ENCODE results near the gene TSHZ3.

TSHZ3 gene

GRCh38 chr19:31350033-31350692 lies 927 bp upstream of the TSHZ3 start:
- no peak overlapping the region for H3K4me3 ChIP-seq (ENCODE audit: low read depth, low read length)
- no peak for TF ChIP-seq POLR2A (IDR thresholded peaks at IDR 0.05; ENCODE audit: extremely low read depth, insufficient read length)
- TF ChIP-seq, protein P1, sequence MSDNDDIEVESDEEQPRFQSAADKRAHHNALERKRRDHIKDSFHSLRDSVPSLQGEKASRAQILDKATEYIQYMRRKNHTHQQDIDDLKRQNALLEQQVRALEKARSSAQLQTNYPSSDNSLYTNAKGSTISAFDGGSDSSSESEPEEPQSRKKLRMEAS (IDR thresholded peaks at IDR 0.05; ENCODE audit: low read depth, low read length) = no peak
- no peak for TF ChIP-seq MYC (IDR thresholded peaks at IDR 0.05; ENCODE audit: low read depth, low read length)
- TF ChIP-seq, protein P2, sequence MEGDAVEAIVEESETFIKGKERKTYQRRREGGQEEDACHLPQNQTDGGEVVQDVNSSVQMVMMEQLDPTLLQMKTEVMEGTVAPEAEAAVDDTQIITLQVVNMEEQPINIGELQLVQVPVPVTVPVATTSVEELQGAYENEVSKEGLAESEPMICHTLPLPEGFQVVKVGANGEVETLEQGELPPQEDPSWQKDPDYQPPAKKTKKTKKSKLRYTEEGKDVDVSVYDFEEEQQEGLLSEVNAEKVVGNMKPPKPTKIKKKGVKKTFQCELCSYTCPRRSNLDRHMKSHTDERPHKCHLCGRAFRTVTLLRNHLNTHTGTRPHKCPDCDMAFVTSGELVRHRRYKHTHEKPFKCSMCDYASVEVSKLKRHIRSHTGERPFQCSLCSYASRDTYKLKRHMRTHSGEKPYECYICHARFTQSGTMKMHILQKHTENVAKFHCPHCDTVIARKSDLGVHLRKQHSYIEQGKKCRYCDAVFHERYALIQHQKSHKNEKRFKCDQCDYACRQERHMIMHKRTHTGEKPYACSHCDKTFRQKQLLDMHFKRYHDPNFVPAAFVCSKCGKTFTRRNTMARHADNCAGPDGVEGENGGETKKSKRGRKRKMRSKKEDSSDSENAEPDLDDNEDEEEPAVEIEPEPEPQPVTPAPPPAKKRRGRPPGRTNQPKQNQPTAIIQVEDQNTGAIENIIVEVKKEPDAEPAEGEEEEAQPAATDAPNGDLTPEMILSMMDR (IDR thresholded peaks at IDR 0.05; ENCODE audit: low read depth, low read length) = no peak
- no peak for DNase-seq (ENCODE audit: low read depth)

DNA sequence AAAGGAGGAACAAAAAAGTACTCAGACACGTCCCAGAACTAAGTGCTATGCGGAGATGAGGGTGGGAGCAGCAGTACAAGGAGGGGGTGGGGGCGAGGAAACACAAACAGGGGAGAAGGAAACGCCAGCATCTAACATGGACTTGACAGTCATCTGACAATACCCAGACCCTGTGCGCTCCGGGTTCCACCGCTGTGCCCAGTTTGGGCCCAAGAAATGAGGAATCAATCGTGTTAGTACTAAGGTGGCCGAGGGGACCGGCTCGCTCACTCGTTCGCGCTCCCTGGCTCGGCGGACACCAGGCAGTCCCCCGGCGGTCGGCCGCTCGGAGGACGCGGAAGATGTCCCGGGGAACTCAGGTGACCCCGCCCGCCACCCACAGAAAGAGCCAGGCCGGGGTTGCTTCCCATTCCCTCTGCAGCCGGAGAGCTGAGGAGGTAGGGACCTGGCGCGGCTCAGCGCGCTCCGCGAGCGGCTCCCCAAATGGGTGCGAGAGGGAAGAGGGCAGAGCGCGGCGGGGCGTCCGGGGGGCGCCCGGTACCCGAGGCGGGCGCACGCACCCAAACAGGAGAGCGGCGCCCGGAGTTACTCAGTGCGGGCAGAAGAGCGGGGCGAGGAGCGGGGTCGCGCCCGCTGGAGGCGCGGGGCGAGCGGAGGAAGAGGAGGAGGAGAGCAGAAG lies 616 bp downstream of the TSHZ3 start:
- DNase-seq (ENCODE audit: low read depth) = no peak
- TF ChIP-seq MYC (IDR thresholded peaks at IDR 0.05; ENCODE audit: low read depth, low read length) = no peak
- TF ChIP-seq, protein P1 (IDR thresholded peaks at IDR 0.05; ENCODE audit: low read depth, low read length) = no peak
- no peak for TF ChIP-seq POLR2A (IDR thresholded peaks at IDR 0.05; ENCODE audit: extremely low read depth, insufficient read length)
- TF ChIP-seq, protein P2 (IDR thresholded peaks at IDR 0.05; ENCODE audit: low read depth, low read length) = no peak
- no peak overlapping the region for H3K4me3 ChIP-seq (ENCODE audit: low read depth, low read length)

DNA sequence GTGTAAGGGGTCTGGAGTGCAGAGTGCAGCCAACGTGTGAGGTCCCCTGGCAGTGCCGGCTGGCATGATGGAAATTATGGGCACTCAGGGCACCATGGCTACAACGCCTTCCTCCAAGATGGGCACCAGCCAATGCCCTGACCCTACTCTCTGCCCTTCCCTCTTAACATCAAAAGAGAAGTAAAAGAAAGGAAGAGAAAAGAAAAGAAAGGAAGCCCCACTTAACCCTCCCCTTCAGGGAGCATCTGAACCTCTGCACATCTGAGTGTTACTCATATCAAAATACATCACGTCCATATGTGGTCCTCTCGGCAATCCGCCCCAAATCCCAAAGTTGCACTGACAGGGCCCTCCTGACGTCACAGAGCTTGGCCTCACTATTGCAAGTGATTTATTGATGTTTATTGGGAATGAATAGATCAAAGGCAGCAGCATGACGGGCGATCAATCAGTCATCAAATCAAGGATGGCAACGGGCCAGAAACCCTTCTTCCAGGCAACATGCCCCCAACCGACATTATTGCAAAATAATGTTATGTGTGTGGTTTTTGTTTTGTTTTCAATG lies 1.3 kb downstream of the TSHZ3 start:
- no peak overlapping the region for H3K4me3 ChIP-seq (ENCODE audit: low read depth, low read length)
- no peak for DNase-seq (ENCODE audit: low read depth)

DNA sequence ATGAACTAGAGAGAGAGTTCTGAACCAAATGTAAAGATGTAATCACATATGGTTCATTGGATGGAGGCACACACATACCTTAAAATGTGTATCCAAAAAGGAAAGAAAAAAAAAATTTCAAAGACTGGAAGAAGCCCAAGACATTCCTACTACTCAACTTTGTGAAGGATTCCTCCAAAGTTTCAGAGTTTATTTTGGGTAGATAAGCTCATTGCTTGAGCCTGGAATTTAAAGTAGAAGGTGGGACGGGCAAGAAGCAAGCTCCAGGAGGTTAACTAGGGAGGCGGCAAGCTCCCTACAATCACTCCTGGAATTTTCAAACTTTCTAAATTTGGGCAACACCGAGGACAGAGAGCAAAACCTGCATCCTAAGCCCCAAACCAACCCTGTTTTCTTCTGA lies 1.9 kb downstream of the TSHZ3 start:
- no peak for TF ChIP-seq POLR2A (IDR thresholded peaks at IDR 0.05; ENCODE audit: extremely low read depth, insufficient read length)
- TF ChIP-seq, protein P2 (IDR thresholded peaks at IDR 0.05; ENCODE audit: low read depth, low read length) = no peak
- TF ChIP-seq, protein P1 (IDR thresholded peaks at IDR 0.05; ENCODE audit: low read depth, low read length) = no peak
- TF ChIP-seq MYC (IDR thresholded peaks at IDR 0.05; ENCODE audit: low read depth, low read length) = no peak
- no peak overlapping the region for H3K4me3 ChIP-seq (ENCODE audit: low read depth, low read length)

More for the DNA sequence above, 1.3 kb downstream of the TSHZ3 start:
- TF ChIP-seq, protein P2 (IDR thresholded peaks at IDR 0.05; ENCODE audit: low read depth, low read length) = no peak
- TF ChIP-seq, protein P1 (IDR thresholded peaks at IDR 0.05; ENCODE audit: low read depth, low read length) = no peak

DNA sequence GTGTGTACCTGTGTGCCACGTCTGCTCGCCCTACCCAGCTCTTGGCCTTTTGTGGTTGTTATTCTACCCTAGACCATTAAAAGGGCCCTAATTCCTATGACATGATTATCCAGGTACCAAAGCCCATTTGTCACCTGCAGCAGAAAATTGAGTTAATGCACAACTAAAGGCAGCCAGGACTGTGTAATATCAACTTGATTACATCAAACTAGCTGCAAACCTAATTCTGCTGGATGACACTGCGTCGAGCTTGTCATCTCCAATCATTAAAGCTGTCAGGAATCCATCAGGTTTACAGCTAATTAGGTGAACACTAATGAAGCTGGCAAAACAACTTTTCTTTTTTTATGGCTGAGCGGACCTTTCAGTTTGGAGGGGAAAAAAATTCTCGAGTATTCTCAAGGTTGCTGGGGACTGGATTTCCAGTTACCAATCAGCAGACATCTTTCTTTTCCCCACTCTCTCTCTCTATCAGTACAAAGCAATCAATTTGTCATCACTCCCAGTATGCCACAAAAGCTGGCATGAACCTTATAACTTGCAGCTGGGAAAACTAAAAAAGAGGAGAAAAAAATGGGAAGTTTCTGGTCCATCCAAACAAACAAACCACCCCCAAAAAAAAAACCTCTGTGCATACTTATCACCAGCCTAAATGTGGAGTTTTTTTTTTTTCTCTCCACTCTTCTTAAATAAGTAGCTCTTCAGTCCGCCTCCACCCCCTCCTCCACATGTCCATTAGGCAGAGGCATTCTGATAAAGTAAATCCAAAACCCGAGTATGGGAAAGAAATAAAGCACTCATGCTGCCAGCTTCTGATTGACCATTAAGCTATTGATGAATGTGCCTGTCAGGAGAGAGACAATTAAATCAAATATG lies 2.8 kb downstream of the TSHZ3 start:
- TF ChIP-seq, protein P2 (IDR thresholded peaks at IDR 0.05; ENCODE audit: low read depth, low read length) = no peak
- TF ChIP-seq POLR2A (IDR thresholded peaks at IDR 0.05; ENCODE audit: extremely low read depth, insufficient read length) = no peak
- TF ChIP-seq MYC (IDR thresholded peaks at IDR 0.05; ENCODE audit: low read depth, low read length) = no peak
- TF ChIP-seq, protein P1 (IDR thresholded peaks at IDR 0.05; ENCODE audit: low read depth, low read length) = no peak
- DNase-seq (ENCODE audit: low read depth) = no peak
- no peak overlapping the region for H3K4me3 ChIP-seq (ENCODE audit: low read depth, low read length)

More for the DNA sequence above, 1.9 kb downstream of the TSHZ3 start:
- DNase-seq (ENCODE audit: low read depth) = no peak
